ENCODE data around the gene PARP4.
"Not testable (repeated sequence)": the region's sequence is repeated elsewhere in the genome, so short reads cannot be mapped to it uniquely, and the experiment has no call there.

PARP4 gene

DNA sequence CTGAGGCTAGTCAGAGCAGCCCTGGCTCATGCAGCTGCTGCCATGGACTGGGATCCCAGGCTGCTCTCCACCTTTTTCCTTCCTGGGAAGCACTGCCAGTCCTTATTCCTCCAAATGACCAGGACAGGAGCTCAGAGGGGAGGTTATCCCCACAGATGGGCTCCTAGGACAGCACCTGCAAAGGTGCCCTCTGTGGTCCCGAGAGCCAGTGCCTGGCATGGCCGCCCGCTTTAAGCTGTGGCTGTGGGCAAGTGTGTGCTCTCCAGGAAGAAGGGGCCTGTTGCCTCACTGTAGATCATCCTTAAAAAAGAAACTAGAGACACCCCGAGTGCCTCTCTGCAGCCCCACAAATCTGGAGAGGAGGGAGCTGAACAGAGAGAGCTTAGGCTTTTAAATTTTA, 119.6 kb downstream of the PARP4 start:
- H3K4me3 ChIP-seq (ENCODE audit: insufficient read depth, low read length, poor library complexity, severe bottlenecking), result no peak overlapping the region
- TF ChIP-seq CTCF (IDR thresholded peaks at IDR 0.05; ENCODE audit: insufficient read depth, low read length, poor library complexity, severe bottlenecking) (no peak), EZH2phosphoT487 (conservative IDR thresholded peaks at IDR 0.05; ENCODE audit: low read length) (no peak)
- H3K9me3 ChIP-seq (ENCODE audit: insufficient read depth, low read length), result no peaks in the 10 kb centered on the region; the same call in 1 of the 2 replicates
- no peak overlapping the region for H2AFZ ChIP-seq (ENCODE audit: low read depth, low read length, severe bottlenecking)
- no peak overlapping the region for H3K4me2 ChIP-seq (ENCODE audit: low read depth, low read length, poor library complexity, severe bottlenecking)
- H3K36me3 ChIP-seq (ENCODE audit: low read length), result no peaks in the 10 kb centered on the region
- no peak overlapping the region for H3K27ac ChIP-seq (ENCODE audit: low read depth, low read length)
- no peaks in the 10 kb centered on the region for H3K27me3 ChIP-seq (ENCODE audit: low read length)
- H3K9ac ChIP-seq (ENCODE audit: low read length), result no peak overlapping the region
- no peaks in the 10 kb centered on the region for H3K9me2 ChIP-seq (replicated peaks; ENCODE audit: insufficient read depth, low read length)
- no peaks in the 10 kb centered on the region for H4K20me1 ChIP-seq (ENCODE audit: low read depth, low read length)
- H3K79me2 ChIP-seq (ENCODE audit: insufficient read depth, low read length), result no peaks in the 10 kb centered on the region
- no peaks in the 10 kb centered on the region for H3F3A ChIP-seq (ENCODE audit: insufficient read depth)

GRCh38 chr13:24391771-24392683, 120.6 kb downstream of the PARP4 start:
- not testable (repeated sequence) for H3K79me2 ChIP-seq (ENCODE audit: insufficient read depth, low read length); H3K9ac ChIP-seq (ENCODE audit: low read length); H3K36me3 ChIP-seq (ENCODE audit: low read length); H4K20me1 ChIP-seq (ENCODE audit: low read depth, low read length); H3K9me3 ChIP-seq (ENCODE audit: insufficient read depth, low read length); H3K4me3 ChIP-seq (ENCODE audit: insufficient read depth, low read length, poor library complexity, severe bottlenecking); H3F3A ChIP-seq (ENCODE audit: insufficient read depth); H3K27ac ChIP-seq (ENCODE audit: low read depth, low read length); H3K27me3 ChIP-seq (ENCODE audit: low read length); H3K9me2 ChIP-seq (replicated peaks; ENCODE audit: insufficient read depth, low read length); H3K4me2 ChIP-seq (ENCODE audit: low read depth, low read length, poor library complexity, severe bottlenecking); H2AFZ ChIP-seq (ENCODE audit: low read depth, low read length, severe bottlenecking)

DNA sequence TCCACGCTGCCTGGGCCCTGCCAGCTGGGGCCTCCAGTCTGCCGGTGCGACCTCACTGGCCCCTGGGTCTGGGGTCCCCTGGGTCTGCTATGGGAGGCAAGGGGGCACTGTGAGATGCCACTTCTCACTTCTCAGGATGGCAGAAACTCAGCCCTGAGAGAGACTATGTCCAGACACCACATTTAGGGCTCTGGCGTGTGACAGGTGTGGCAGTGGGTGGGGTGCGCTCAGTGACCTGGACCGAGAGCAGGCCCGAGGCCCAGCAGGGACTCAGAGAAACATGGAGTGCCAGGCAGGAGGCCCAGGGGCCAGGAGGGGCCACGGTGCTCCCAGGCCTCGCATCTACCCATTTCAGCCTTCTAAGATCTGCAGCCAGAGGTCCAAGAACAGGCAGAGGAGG, 121.8 kb downstream of the PARP4 start:
- not testable (repeated sequence) for H3K79me2 ChIP-seq (ENCODE audit: insufficient read depth, low read length); H2AFZ ChIP-seq (ENCODE audit: low read depth, low read length, severe bottlenecking); H4K20me1 ChIP-seq (ENCODE audit: low read depth, low read length); H3K9ac ChIP-seq (ENCODE audit: low read length); H3K4me2 ChIP-seq (ENCODE audit: low read depth, low read length, poor library complexity, severe bottlenecking); H3F3A ChIP-seq (ENCODE audit: insufficient read depth); H3K4me3 ChIP-seq (ENCODE audit: insufficient read depth, low read length, poor library complexity, severe bottlenecking); H3K36me3 ChIP-seq (ENCODE audit: low read length); H3K27ac ChIP-seq (ENCODE audit: low read depth, low read length); H3K9me2 ChIP-seq (replicated peaks; ENCODE audit: insufficient read depth, low read length); H3K27me3 ChIP-seq (ENCODE audit: low read length); H3K9me3 ChIP-seq (ENCODE audit: insufficient read depth, low read length)

GRCh38 chr13:24389506-24389905, 123.1 kb downstream of the PARP4 start:
- no peaks in the 10 kb centered on the region for H3K9me2 ChIP-seq (replicated peaks; ENCODE audit: insufficient read depth, low read length)
- no peaks in the 10 kb centered on the region for H3K36me3 ChIP-seq (ENCODE audit: low read length)
- no peaks in the 10 kb centered on the region for H3K9me3 ChIP-seq (ENCODE audit: insufficient read depth, low read length)
- no peaks in the 10 kb centered on the region for H3K79me2 ChIP-seq (ENCODE audit: insufficient read depth, low read length)
- no peak overlapping the region for H2AFZ ChIP-seq (ENCODE audit: low read depth, low read length, severe bottlenecking)
- no peaks in the 10 kb centered on the region for H3K27me3 ChIP-seq (ENCODE audit: low read length)
- no peak overlapping the region for H3K9ac ChIP-seq (ENCODE audit: low read length)
- H4K20me1 ChIP-seq (ENCODE audit: low read depth, low read length), result no peaks in the 10 kb centered on the region
- no peak overlapping the region for H3K27ac ChIP-seq (ENCODE audit: low read depth, low read length)
- TF ChIP-seq CTCF (IDR thresholded peaks at IDR 0.05; ENCODE audit: insufficient read depth, low read length, poor library complexity, severe bottlenecking) (no peak), EZH2phosphoT487 (conservative IDR thresholded peaks at IDR 0.05; ENCODE audit: low read length) (no peak)
- no peak overlapping the region for H3K4me2 ChIP-seq (ENCODE audit: low read depth, low read length, poor library complexity, severe bottlenecking)
- H3F3A ChIP-seq (ENCODE audit: insufficient read depth), result no peaks in the 10 kb centered on the region
- H3K4me3 ChIP-seq (ENCODE audit: insufficient read depth, low read length, poor library complexity, severe bottlenecking), result no peak overlapping the region

DNA sequence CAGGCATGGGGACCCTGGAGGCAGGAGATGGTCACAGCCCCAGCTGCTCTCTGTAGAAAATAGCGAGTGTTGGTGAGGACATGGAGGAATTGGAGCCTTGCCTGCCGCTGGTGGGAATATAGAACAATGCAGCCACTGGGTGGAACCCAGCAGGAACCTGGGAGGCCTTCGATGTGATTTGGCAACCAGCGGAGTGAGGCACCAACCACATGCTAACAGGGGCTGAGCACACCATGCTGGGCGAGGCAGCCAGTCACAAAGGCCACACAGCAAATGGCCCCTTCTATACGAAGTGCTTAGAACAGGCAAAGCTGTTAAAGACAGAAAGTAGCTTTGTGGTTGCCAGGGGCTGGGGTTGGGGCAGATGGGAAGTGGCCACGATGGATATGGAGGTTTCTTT, 123.8 kb downstream of the PARP4 start:
- not testable (repeated sequence) for H2AFZ ChIP-seq (ENCODE audit: low read depth, low read length, severe bottlenecking); H3K9me2 ChIP-seq (replicated peaks; ENCODE audit: insufficient read depth, low read length)

More for the DNA sequence above, 123.8 kb downstream of the PARP4 start:
- H3K4me2 ChIP-seq (ENCODE audit: low read depth, low read length, poor library complexity, severe bottlenecking); H3K79me2 ChIP-seq (ENCODE audit: insufficient read depth, low read length); H3F3A ChIP-seq (ENCODE audit: insufficient read depth); H4K20me1 ChIP-seq (ENCODE audit: low read depth, low read length); H3K36me3 ChIP-seq (ENCODE audit: low read length); H3K4me3 ChIP-seq (ENCODE audit: insufficient read depth, low read length, poor library complexity, severe bottlenecking); H3K27me3 ChIP-seq (ENCODE audit: low read length); H3K27ac ChIP-seq (ENCODE audit: low read depth, low read length); H3K9ac ChIP-seq (ENCODE audit: low read length); H3K9me3 ChIP-seq (ENCODE audit: insufficient read depth, low read length): not testable (repeated sequence)
